SK-N-SH (cell line): Measurements from ENCODE around the gene ATF6. TPM values are rescaled to one million over a fixed set of nuclear protein-coding genes. Genes with fewer than 3 reads are reported as not detected.
A peak's percentile ranks its signal among the peaks of the same experiment; 100 is the strongest.

Source experiments
- CTCF ChIA-PET: fragments of 300-600, 350-600 bp; formaldehyde crosslinking; extraction: SDS; loops from one replicate; lab custom pipeline; 2021; lab: Yijun Ruan, JAX
- POLR2A ChIA-PET: fragments of 350-600 bp; sonication (Branson Sonifier 250); formaldehyde crosslinking; extraction: SDS; loops from one replicate; lab custom pipeline; 2020; ENCODE audit warnings: antibody characterized with exemption, inconsistent platforms; lab: Yijun Ruan, JAX
- DNase-seq: peaks from one replicate; pipeline ENCODE4 v3.0.0; 2012
- H2AFZ ChIP-seq: fragments of 200-600 bp; sonication (generic); 2 replicates; pipeline ENCODE4 v1.8.1; 2016; ENCODE audit warnings: antibody characterized with exemption, mild to moderate bottlenecking, low read depth
- H3F3A ChIP-seq: fragments of 200-600 bp; sonication (generic); replicated peaks from 2 replicates; pipeline ENCODE3; 2016; ENCODE audit warnings: antibody characterized with exemption, mild to moderate bottlenecking; ENCODE audit not compliant: insufficient read depth
- H3K27ac ChIP-seq, 2 experiments: fragments of 200-500 bp in 1 of 2; fragments of 200-600 bp in 1 of 2; sonication (Bioruptor generic) in 1 of 2; sonication (generic), shearing (Covaris generic) in 1 of 2; 2 replicates each; pipeline versions ENCODE4 v1.5.1 to v1.6.1; 2014 to 2016; ENCODE audit warnings: low read depth in 2 of 2, inconsistent platforms in 1 of 2, low read length in 1 of 2, mild to moderate bottlenecking in 1 of 2, mixed read lengths in 1 of 2
- H3K27me3 ChIP-seq: fragments of 200-600 bp; sonication (generic), shearing (Covaris generic); 2 replicates; pipeline ENCODE4 v1.6.1; 2016; ENCODE audit warnings: mixed run types; ENCODE audit not compliant: insufficient read depth
- H3K36me3 ChIP-seq, 2 experiments: fragments of 200-500 bp in 1 of 2; fragments of 200-600 bp in 1 of 2; sonication (Bioruptor generic) in 1 of 2; sonication (generic) in 1 of 2; replicated peaks in 1 of 2; 2 replicates each; pipeline versions ENCODE3 to v1.5.1; 2014 to 2016; ENCODE audit warnings: low read length in 1 of 2, mild to moderate bottlenecking in 1 of 2; ENCODE audit not compliant: insufficient read depth in 2 of 2, control insufficient read depth in 1 of 2
- H3K4me1 ChIP-seq, 2 experiments: fragments of 200-500 bp in 1 of 2; fragments of 200-600 bp in 1 of 2; sonication (Bioruptor generic) in 1 of 2; sonication (generic), shearing (Covaris generic) in 1 of 2; 2 replicates each; pipeline versions ENCODE4 v1.5.1 to v1.6.1; 2014 to 2016; ENCODE audit warnings: low read depth in 1 of 2, low read length in 1 of 2, mixed run types in 1 of 2; ENCODE audit not compliant: insufficient read depth in 2 of 2, control insufficient read depth in 1 of 2
- H3K4me2 ChIP-seq: fragments of 200-600 bp; sonication (generic), shearing (Covaris generic); 2 replicates; pipeline ENCODE4 v1.6.1; 2017; ENCODE audit warnings: mixed run types
- H3K4me3 ChIP-seq, 2 experiments: fragments of 200-500 bp in 1 of 2; fragments of 200-600 bp in 1 of 2; sonication (Bioruptor generic) in 1 of 2; sonication (generic), shearing (Covaris generic) in 1 of 2; 2 replicates each; pipeline versions ENCODE4 v1.5.1 to v1.8.1; 2014 to 2016; ENCODE audit warnings: low read depth in 2 of 2, inconsistent platforms in 1 of 2, low read length in 1 of 2, mild to moderate bottlenecking in 1 of 2, mixed read lengths in 1 of 2, moderate library complexity in 1 of 2
- H3K79me2 ChIP-seq: fragments of 200-600 bp; sonication (generic); 2 replicates; pipeline ENCODE4 v1.8.1; 2017; ENCODE audit warnings: mild to moderate bottlenecking; ENCODE audit not compliant: insufficient read depth
- H3K9ac ChIP-seq: fragments of 200-600 bp; sonication (generic); 2 replicates; pipeline ENCODE4 v1.6.1; 2017; ENCODE audit warnings: mixed run types
- H3K9me2 ChIP-seq: fragments of 200-600 bp; sonication (generic); 2 replicates; pipeline ENCODE4 v1.6.1; 2017; ENCODE audit warnings: mixed run types
- H3K9me3 ChIP-seq: fragments of 200-600 bp; sonication (generic); 2 replicates; pipeline ENCODE4 v1.6.1; 2017; ENCODE audit warnings: mixed run types, mild to moderate bottlenecking, moderate library complexity
- H4K20me1 ChIP-seq: fragments of 200-600 bp; sonication (generic); 2 replicates; pipeline ENCODE4 v1.6.1; 2017; ENCODE audit warnings: mild to moderate bottlenecking, mixed run types; ENCODE audit not compliant: insufficient read depth
- CHD2 ChIP-seq: fragments of 150-350 bp; IDR thresholded peaks from 2 replicates; pipeline ENCODE4 v1.6.1; 2018; ENCODE audit warnings: low read length; ENCODE audit not compliant: partially characterized antibody
- ELF1 ChIP-seq: IDR thresholded peaks from 2 replicates; pipeline ENCODE4 v1.4.0; 2012
- MAX ChIP-seq: IDR thresholded peaks from 2 replicates; pipeline ENCODE4 v1.4.0; 2012; ENCODE audit warnings: low read depth
- MXI1 ChIP-seq: IDR thresholded peaks from 2 replicates; pipeline ENCODE4 v1.6.1; 2012; ENCODE audit warnings: mild to moderate bottlenecking, low read depth, low read length, improper control_type of control experiment
- NFIC ChIP-seq: IDR thresholded peaks from 2 replicates; pipeline ENCODE4 v1.4.0; 2012; ENCODE audit warnings: borderline replicate concordance
- PBX3 ChIP-seq: IDR thresholded peaks from 2 replicates; pipeline ENCODE4; 2012
- POLR2AphosphoS5 ChIP-seq: IDR thresholded peaks from 2 replicates; pipeline ENCODE4 v1.6.1; 2012; ENCODE audit warnings: low read depth, low read length
- RAD21 ChIP-seq: IDR thresholded peaks from 2 replicates; pipeline ENCODE4 v1.6.1; 2012; ENCODE audit warnings: mild to moderate bottlenecking, low read length
- RCOR1 ChIP-seq: fragments of 150-350 bp; IDR thresholded peaks from 2 replicates; pipeline ENCODE4 v1.6.1; 2017; ENCODE audit warnings: antibody characterized with exemption, low read length
- SIN3A ChIP-seq: IDR thresholded peaks from 2 replicates; pipeline ENCODE4 v1.6.1; 2012; ENCODE audit warnings: low read depth, mild to moderate bottlenecking, low read length, moderate library complexity, borderline replicate concordance
- TCF12 ChIP-seq: IDR thresholded peaks from 2 replicates; pipeline ENCODE4 v1.4.0; 2012
- TEAD4 ChIP-seq: IDR thresholded peaks from 2 replicates; pipeline ENCODE4 v1.4.0; 2012; ENCODE audit warnings: mild to moderate bottlenecking, borderline replicate concordance; ENCODE audit not compliant: insufficient read depth
- USF1 ChIP-seq: IDR thresholded peaks from 2 replicates; pipeline ENCODE4 v1.4.0; 2012; ENCODE audit warnings: low read depth, borderline replicate concordance
- WGBS: methylation state at CpG from one replicate; pipeline ENCODE4 v1.1.6; 2017; ENCODE audit warnings: low lambda C conversion rate; 5-methylcytosine and 5-hydroxymethylcytosine counted together
- polyA plus RNA-seq, 3 experiments: library from polyadenylated mRNA; depleted of rRNA; stranded (reverse); fragments of >200 nt; gene quantifications; 2 replicates each; pipeline ENCODE4 v1.2.3, GENCODE V29; 2012
- TF ChIP-seq, protein P1 (sequence below): fragments of 150-350 bp; IDR thresholded peaks from 2 replicates; pipeline ENCODE4 v1.6.1; 2016; ENCODE audit warnings: mild to moderate bottlenecking, low read depth, low read length
- TF ChIP-seq, protein P2 (sequence below): fragments of 150-350 bp; IDR thresholded peaks from 2 replicates; pipeline ENCODE4 v1.6.1; 2017; ENCODE audit warnings: antibody characterized with exemption, low read length, low read depth, borderline replicate concordance

Gene ATF6
- polyA plus RNA-seq, 1 of the 3 experiments (the other 2 are of a cell fraction): 8.8 TPM

GRCh38 chr1:161879261-161879660 is 113.1 kb downstream of the ATF6 start:
- Histone ChIP-seq H3F3A (peaks cover 3% of the 10 kb centered on the region), H3K27ac (no peak overlapping the region), H4K20me1 (no peaks in the 10 kb centered on the region), H3K9me2 (no peaks in the 10 kb centered on the region), H3K9me3 (no peaks in the 10 kb centered on the region), H3K36me3 (peaks cover 3 to 4% of the 10 kb centered on the region in 2 experiments), H3K4me3 (no peak overlapping the region), H3K79me2 (no peaks in the 10 kb centered on the region), H3K9ac (no peak overlapping the region), H2AFZ (no peak overlapping the region), H3K4me1 (peaks cover 0 to 17% of the 10 kb centered on the region in 2 experiments; a peak in 3 of 4 replicates), H3K4me2 (no peak overlapping the region), H3K27me3 (no peaks in the 10 kb centered on the region)
- CTCF ChIA-PET: interaction anchor here (1.6 kb wide), 1 partner anchor 158 kb away, joined by 4 read pairs; no protein-coding TSS in a partner anchor
- no peak for TF ChIP-seq RCOR1
- TF ChIP-seq, protein P1, sequence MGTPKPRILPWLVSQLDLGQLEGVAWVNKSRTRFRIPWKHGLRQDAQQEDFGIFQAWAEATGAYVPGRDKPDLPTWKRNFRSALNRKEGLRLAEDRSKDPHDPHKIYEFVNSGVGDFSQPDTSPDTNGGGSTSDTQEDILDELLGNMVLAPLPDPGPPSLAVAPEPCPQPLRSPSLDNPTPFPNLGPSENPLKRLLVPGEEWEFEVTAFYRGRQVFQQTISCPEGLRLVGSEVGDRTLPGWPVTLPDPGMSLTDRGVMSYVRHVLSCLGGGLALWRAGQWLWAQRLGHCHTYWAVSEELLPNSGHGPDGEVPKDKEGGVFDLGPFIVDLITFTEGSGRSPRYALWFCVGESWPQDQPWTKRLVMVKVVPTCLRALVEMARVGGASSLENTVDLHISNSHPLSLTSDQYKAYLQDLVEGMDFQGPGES: no peak
- TF ChIP-seq POLR2AphosphoS5: no peak
- TF ChIP-seq SIN3A: no peak
- no peak for TF ChIP-seq USF1
- TF ChIP-seq, protein P2, sequence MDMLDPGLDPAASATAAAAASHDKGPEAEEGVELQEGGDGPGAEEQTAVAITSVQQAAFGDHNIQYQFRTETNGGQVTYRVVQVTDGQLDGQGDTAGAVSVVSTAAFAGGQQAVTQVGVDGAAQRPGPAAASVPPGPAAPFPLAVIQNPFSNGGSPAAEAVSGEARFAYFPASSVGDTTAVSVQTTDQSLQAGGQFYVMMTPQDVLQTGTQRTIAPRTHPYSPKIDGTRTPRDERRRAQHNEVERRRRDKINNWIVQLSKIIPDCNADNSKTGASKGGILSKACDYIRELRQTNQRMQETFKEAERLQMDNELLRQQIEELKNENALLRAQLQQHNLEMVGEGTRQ: no peak
- no peak for TF ChIP-seq TCF12
- TF ChIP-seq RAD21: no peak
- POLR2A ChIA-PET: interaction anchor here (0.5 to 0.8 kb wide), 2 partner anchors 15 to 115 kb away, joined by 3 read pairs; no protein-coding TSS in a partner anchor
- WGBS: 100% methylated on average over 1 of the region's 1 CpG
- DNase-seq: no peak

- TF ChIP-seq CHD2: no peak
- TF ChIP-seq PBX3: no peak
- no peak for TF ChIP-seq RCOR1
- no peak for TF ChIP-seq TEAD4
- TF ChIP-seq ELF1: no peak
- TF ChIP-seq MAX: no peak
- no peak for TF ChIP-seq MXI1
- TF ChIP-seq NFIC: no peak
- no peak for TF ChIP-seq POLR2AphosphoS5
- Histone ChIP-seq H3K4me1 (peaks cover 3 to 39% of the 10 kb centered on the region in 2 experiments; a peak in 3 of 4 replicates), H3K4me3 (no peak overlapping the region), H3F3A (peaks cover 17% of the 10 kb centered on the region), H3K4me2 (peak overlapping the region; percentile 46; the same call in 1 of the 2 replicates), H2AFZ (no peak overlapping the region), H4K20me1 (no peaks in the 10 kb centered on the region), H3K36me3 (peaks cover 5 to 15% of the 10 kb centered on the region in 2 experiments), H3K9me2 (no peaks in the 10 kb centered on the region), H3K79me2 (no peaks in the 10 kb centered on the region), H3K9me3 (no peaks in the 10 kb centered on the region), H3K27ac (peak overlapping the region; percentile 28 to 60; a peak in 3 of 4 replicates), H3K27me3 (no peaks in the 10 kb centered on the region), H3K9ac (peak overlapping the region; percentile 22; the same call in 1 of the 2 replicates)
- POLR2A ChIA-PET: no interaction called here
- CTCF ChIA-PET: interaction anchor here (1.1 to 1.5 kb wide), 2 partner anchors 41 to 92 kb away, joined by 3 to 6 read pairs; no protein-coding TSS in a partner anchor
- 77% methylated on average over 2 of the region's 2 CpGs for WGBS
- no peak for DNase-seq
These were observed 118.4 kb downstream of the ATF6 start for GRCh38 chr1:161884475-161884874.
